Fibroblast of lung (primary cell): Measurements from ENCODE around the gene CLDN2. TPM values are rescaled to one million over a fixed set of nuclear protein-coding genes. Genes with fewer than 3 reads are reported as not detected.

Experiments
- DNase-seq, 2 donors: peaks; one replicate each; pipeline versions ENCODE4 v3.0.0 to v3.0.0-alpha.2; 2010; ENCODE audit warnings: low read depth in 2 of 2
- H2AFZ ChIP-seq: 2 replicates; pipeline ENCODE4 v1.5.1; 2012; ENCODE audit warnings: low read length, control low read depth, inconsistent platforms
- H3K27ac ChIP-seq: 2 replicates; pipeline ENCODE4 v1.5.1; 2011; ENCODE audit warnings: low read length, control low read depth; ENCODE audit not compliant: insufficient read depth
- H3K27me3 ChIP-seq: 2 replicates; pipeline ENCODE4 v1.5.1; 2011; ENCODE audit warnings: mild to moderate bottlenecking, low read length; ENCODE audit not compliant: control insufficient read depth, insufficient read depth
- H3K36me3 ChIP-seq: 2 replicates; pipeline ENCODE4 v1.5.1; 2011; ENCODE audit warnings: low read length; ENCODE audit not compliant: control insufficient read depth, insufficient read depth
- H3K4me1 ChIP-seq: 2 replicates; pipeline ENCODE4 v1.5.1; 2011; ENCODE audit warnings: low read length; ENCODE audit not compliant: control insufficient read depth, insufficient read depth; ENCODE audit errors: extremely low read depth
- H3K4me2 ChIP-seq: 2 replicates; pipeline ENCODE4 v1.5.1; 2011; ENCODE audit warnings: low read length, control low read depth; ENCODE audit not compliant: insufficient read depth; ENCODE audit errors: extremely low read depth
- H3K4me3 ChIP-seq, 4 experiments: fragments of 200-600 bp in 1 of 4; sonication (generic) in 1 of 4; replicated peaks in 1 of 4; 2 replicates each; pipeline ENCODE4 v1.5.1; 2011 to 2016; ENCODE audit warnings: low read length in 4 of 4, low read depth in 3 of 4, mild to moderate bottlenecking in 3 of 4, control low read depth in 2 of 4, inconsistent platforms in 1 of 4, mixed read lengths in 1 of 4; ENCODE audit not compliant: insufficient read depth in 1 of 4; ENCODE audit errors: control extremely low read depth in 1 of 4
- H3K79me2 ChIP-seq: 2 replicates; pipeline ENCODE4 v1.5.1; 2012; ENCODE audit warnings: mild to moderate bottlenecking, low read length, inconsistent platforms; ENCODE audit not compliant: control insufficient read depth, insufficient read depth
- H3K9ac ChIP-seq: 2 replicates; pipeline ENCODE4 v1.5.1; 2011; ENCODE audit warnings: mild to moderate bottlenecking, low read length, control low read depth; ENCODE audit not compliant: insufficient read depth
- H3K9me3 ChIP-seq: 2 replicates; pipeline ENCODE4 v1.5.1; 2012; ENCODE audit warnings: low read depth, low read length; ENCODE audit not compliant: control insufficient read depth, insufficient read depth
- H4K20me1 ChIP-seq: 2 replicates; pipeline ENCODE4 v1.5.1; 2011; ENCODE audit warnings: low read length; ENCODE audit not compliant: control insufficient read depth, insufficient read depth; ENCODE audit errors: extremely low read depth
- CTCF ChIP-seq, 2 donors: IDR thresholded peaks in 1 of 2; conservative IDR thresholded peaks in 1 of 2; 1 replicate in 1 of 2; 2 replicates in 1 of 2; pipeline ENCODE4 v1.5.1; 2011 to 2012; ENCODE audit warnings: low read length in 2 of 2, control low read depth in 1 of 2, inconsistent platforms in 1 of 2, low read depth in 1 of 2, mild to moderate bottlenecking in 1 of 2
- EZH2 ChIP-seq: IDR thresholded peaks from 2 replicates; pipeline ENCODE4 v1.5.1; 2012; ENCODE audit warnings: low read length, control low read depth, mild to moderate bottlenecking; ENCODE audit errors: missing control alignments
- polyA plus RNA-seq, 2 donors: library from polyadenylated mRNA; depleted of rRNA in 1 of 2; stranded (reverse) in 1 of 2; unstranded in 1 of 2; fragments of >200 nt; gene quantifications; 2 replicates each; pipeline ENCODE4 v1.2.1, GENCODE V29; 2011 to 2012; ENCODE audit warnings: missing spikeins in 1 of 2
- total RNA-seq: library from RNA; depleted of rRNA; stranded (reverse); fragments of >200 nt; gene quantifications from 2 replicates; pipeline ENCODE4 v1.2.1, GENCODE V29; 2014

Gene CLDN2
- total and polyA plus RNA-seq, 2 donors (not counting 1 experiment from before 2014, with no cell fraction given): 0.02 TPM; not detected in 1

DNA sequence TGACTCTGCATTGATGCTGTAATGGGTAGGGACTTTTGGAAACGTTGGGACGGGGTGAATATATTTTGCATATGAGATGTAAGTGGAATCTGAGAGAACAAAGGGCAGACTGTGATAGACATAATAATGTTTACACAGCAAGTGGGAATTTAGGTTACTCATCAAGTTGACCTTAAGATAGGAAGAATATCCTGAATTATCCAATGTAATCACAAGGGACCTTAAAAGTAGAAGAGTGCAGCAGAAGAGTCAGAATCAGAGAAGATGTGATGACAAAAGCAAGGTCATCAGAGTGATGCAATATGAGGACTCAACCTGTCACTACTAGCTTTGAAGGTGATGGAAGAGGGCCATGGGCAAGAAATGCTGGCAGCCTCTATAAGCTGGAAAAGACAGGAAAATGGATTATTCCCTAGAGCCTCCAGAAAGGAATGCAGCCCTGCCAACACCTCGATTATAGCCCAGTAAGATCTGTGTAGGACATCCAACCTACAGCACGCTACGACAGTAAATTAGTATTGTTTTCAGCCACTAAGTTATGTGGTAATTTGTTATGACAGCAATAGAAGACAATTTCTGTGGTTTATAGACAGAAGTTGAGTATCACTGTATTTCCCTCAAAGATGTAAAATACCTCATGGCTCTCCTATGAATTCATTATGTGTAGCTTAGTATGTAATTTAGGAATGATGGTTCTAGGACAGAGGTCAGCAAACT lies 53.4 kb downstream of the CLDN2 start:
- H3K79me2 ChIP-seq: no peaks in the 10 kb centered on the region
- TF ChIP-seq EZH2 (no peak), CTCF (conservative IDR thresholded peaks at IDR 0.05 in 1 of 2, IDR thresholded peaks at IDR 0.05 in 1 of 2; ENCODE audit: low read depth in 1 of 2, low read length in 2 of 2) (no peak)

DNA sequence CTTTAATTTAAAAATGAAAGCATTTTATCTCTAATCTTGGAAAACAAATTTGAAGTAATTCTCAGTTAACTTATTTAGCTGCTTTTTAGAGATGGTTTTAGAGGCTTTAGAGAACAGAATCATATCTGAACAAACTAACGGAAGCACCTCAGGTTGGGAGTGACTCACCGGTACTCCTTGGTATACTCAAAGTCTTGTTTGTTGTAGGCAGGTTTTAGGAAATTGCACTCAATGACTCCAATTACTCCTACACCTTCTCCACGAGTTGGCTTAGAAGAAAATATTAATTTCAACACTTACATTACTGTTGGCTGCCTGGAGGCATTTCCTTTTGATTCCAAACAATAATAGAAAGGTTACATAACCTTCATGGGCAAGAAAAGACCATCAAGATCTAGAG lies 56.2 kb downstream of the CLDN2 start:
- H4K20me1 ChIP-seq: no peaks in the 10 kb centered on the region
- no peak overlapping the region for H2AFZ ChIP-seq
- no peak overlapping the region for H3K9ac ChIP-seq
- no peaks in the 10 kb centered on the region for H3K9me3 ChIP-seq
- no peak overlapping the region for H3K27ac ChIP-seq
- no peak for TF ChIP-seq CTCF (conservative IDR thresholded peaks at IDR 0.05 in 1 of 2, IDR thresholded peaks at IDR 0.05 in 1 of 2; ENCODE audit: low read depth in 1 of 2, low read length in 2 of 2)
- TF ChIP-seq EZH2: no peak
- no peak overlapping the region for H3K4me2 ChIP-seq
- no peak for DNase-seq
- no peaks in the 10 kb centered on the region for H3K36me3 ChIP-seq
- H3K27me3 ChIP-seq: no peaks in the 10 kb centered on the region
- no peak overlapping the region for H3K4me3 ChIP-seq
- no peaks in the 10 kb centered on the region for H3K79me2 ChIP-seq
- no peaks in the 10 kb centered on the region for H3K4me1 ChIP-seq

More for the DNA sequence above, 53.4 kb downstream of the CLDN2 start:
- H3K9ac ChIP-seq: no peak overlapping the region
- DNase-seq: no peak
- H3K27me3 ChIP-seq: no peaks in the 10 kb centered on the region
- no peak overlapping the region for H3K27ac ChIP-seq
- H3K9me3 ChIP-seq: no peaks in the 10 kb centered on the region
- H3K4me2 ChIP-seq: no peak overlapping the region
- H4K20me1 ChIP-seq: no peaks in the 10 kb centered on the region
- no peak overlapping the region for H2AFZ ChIP-seq
- H3K4me3 ChIP-seq: no peak overlapping the region
- H3K4me1 ChIP-seq: no peaks in the 10 kb centered on the region
- no peaks in the 10 kb centered on the region for H3K36me3 ChIP-seq

Other genes starting within 250 kb of the CLDN2 start
- 2.3 and 8.1 TPM in 2 replicates for gene RNF128, start 193.7 kb upstream of the CLDN2 start, total RNA-seq
- gene RNF128, start 193.7 kb upstream of the CLDN2 start, polyA plus RNA-seq: 0.74 and 5.1 TPM in 2 replicates
- gene TBC1D8B, start 117.7 kb upstream of the CLDN2 start, total RNA-seq: 5.4 and 9.1 TPM in 2 replicates
- gene TBC1D8B, start 117.7 kb upstream of the CLDN2 start, polyA plus RNA-seq: 8.7 and 15.4 TPM in 2 replicates
- not detected in 2 replicates for gene RIPPLY1, start 17.1 kb upstream of the CLDN2 start, total RNA-seq
- gene RIPPLY1, start 17.1 kb upstream of the CLDN2 start, polyA plus RNA-seq: not detected in 2 replicates
- gene MORC4, start 79.8 kb downstream of the CLDN2 start, total RNA-seq: 43.7 and 44.8 TPM in 2 replicates
- gene MORC4, start 79.8 kb downstream of the CLDN2 start, polyA plus RNA-seq: 24.5 and 27.5 TPM in 2 replicates
- 12.6 and 13.2 TPM in 2 replicates for gene RBM41, start 198.4 kb downstream of the CLDN2 start, total RNA-seq
- 6.8 and 9.1 TPM in 2 replicates for gene RBM41, start 198.4 kb downstream of the CLDN2 start, polyA plus RNA-seq